Measurements from ENCODE around the gene SWI5.

SWI5 gene

GRCh38 chr9:128260340-128260739 lies 15.7 kb upstream of the SWI5 start:
- Histone ChIP-seq H3K4me3 (ENCODE audit: insufficient read depth, low read depth, low read length) (no peak overlapping the region), H3K36me3 (ENCODE audit: control insufficient read depth, insufficient read depth, low read length) (peaks cover 28% of the 10 kb centered on the region), H3K9me3 (ENCODE audit: control insufficient read depth, low read length) (no peaks in the 10 kb centered on the region), H3K27ac (ENCODE audit: insufficient read depth, low read depth, low read length, poor library complexity, severe bottlenecking) (no peak overlapping the region), H3K27me3 (ENCODE audit: control insufficient read depth, insufficient read depth, low read length, poor library complexity, severe bottlenecking) (no peaks in the 10 kb centered on the region), H3K4me1 (ENCODE audit: control insufficient read depth, insufficient read depth, low read length) (no peaks in the 10 kb centered on the region)
- WGBS, 2 experiments: 96% methylated on average over 17 of the region's 17 CpGs

GRCh38 chr9:128262687-128263086 lies 13.4 kb upstream of the SWI5 start:
- H3K27me3 ChIP-seq (ENCODE audit: control insufficient read depth, insufficient read depth, low read length, poor library complexity, severe bottlenecking): no peaks in the 10 kb centered on the region
- peaks cover 25% of the 10 kb centered on the region for H3K36me3 ChIP-seq (ENCODE audit: control insufficient read depth, insufficient read depth, low read length)
- H3K9me3 ChIP-seq (ENCODE audit: control insufficient read depth, low read length): no peaks in the 10 kb centered on the region
- no peaks in the 10 kb centered on the region for H3K4me1 ChIP-seq (ENCODE audit: control insufficient read depth, insufficient read depth, low read length)
- H3K4me3 ChIP-seq (ENCODE audit: insufficient read depth, low read depth, low read length): no peak overlapping the region
- WGBS, 2 experiments: 94 to 95% methylated on average over 4 of the region's 4 CpGs
- H3K27ac ChIP-seq (ENCODE audit: insufficient read depth, low read depth, low read length, poor library complexity, severe bottlenecking): no peak overlapping the region

GRCh38 chr9:128265348-128265847 lies 10.7 kb upstream of the SWI5 start:
- Histone ChIP-seq H3K27ac (ENCODE audit: insufficient read depth, low read depth, low read length, poor library complexity, severe bottlenecking) (no peak overlapping the region), H3K36me3 (ENCODE audit: control insufficient read depth, insufficient read depth, low read length) (peaks cover 20% of the 10 kb centered on the region), H3K4me3 (ENCODE audit: insufficient read depth, low read depth, low read length) (no peak overlapping the region), H3K27me3 (ENCODE audit: control insufficient read depth, insufficient read depth, low read length, poor library complexity, severe bottlenecking) (no peaks in the 10 kb centered on the region), H3K4me1 (ENCODE audit: control insufficient read depth, insufficient read depth, low read length) (no peaks in the 10 kb centered on the region), H3K9me3 (ENCODE audit: control insufficient read depth, low read length) (no peaks in the 10 kb centered on the region)
- WGBS, 2 experiments: 95 to 96% methylated on average over 10 of the region's 10 CpGs

- Histone ChIP-seq H3K4me1 (ENCODE audit: control insufficient read depth, insufficient read depth, low read length) (no peaks in the 10 kb centered on the region), H3K27ac (ENCODE audit: insufficient read depth, low read depth, low read length, poor library complexity, severe bottlenecking) (no peak overlapping the region), H3K36me3 (ENCODE audit: control insufficient read depth, insufficient read depth, low read length) (peaks cover 17% of the 10 kb centered on the region), H3K27me3 (ENCODE audit: control insufficient read depth, insufficient read depth, low read length, poor library complexity, severe bottlenecking) (no peaks in the 10 kb centered on the region), H3K4me3 (ENCODE audit: insufficient read depth, low read depth, low read length) (no peak overlapping the region), H3K9me3 (ENCODE audit: control insufficient read depth, low read length) (no peaks in the 10 kb centered on the region)
- 94 to 96% methylated on average over 15 of the region's 15 CpGs for WGBS, 2 experiments
Observed at GRCh38 chr9:128266868-128267590, 9.0 kb upstream of the SWI5 start.

- H3K9me3 ChIP-seq (ENCODE audit: control insufficient read depth, low read length): no peaks in the 10 kb centered on the region
- 90 to 91% methylated on average over 3 of the region's 3 CpGs for WGBS, 2 experiments
- H3K27me3 ChIP-seq (ENCODE audit: control insufficient read depth, insufficient read depth, low read length, poor library complexity, severe bottlenecking): no peaks in the 10 kb centered on the region
- H3K36me3 ChIP-seq (ENCODE audit: control insufficient read depth, insufficient read depth, low read length): peaks cover 13% of the 10 kb centered on the region
- no peak overlapping the region for H3K27ac ChIP-seq (ENCODE audit: insufficient read depth, low read depth, low read length, poor library complexity, severe bottlenecking)
- peaks cover 4% of the 10 kb centered on the region for H3K4me1 ChIP-seq (ENCODE audit: control insufficient read depth, insufficient read depth, low read length)
- H3K4me3 ChIP-seq (ENCODE audit: insufficient read depth, low read depth, low read length): no peak overlapping the region
Observed at GRCh38 chr9:128271112-128271511, 5.0 kb upstream of the SWI5 start.

- Histone ChIP-seq H3K4me3 (ENCODE audit: insufficient read depth, low read depth, low read length) (no peak overlapping the region), H3K36me3 (ENCODE audit: control insufficient read depth, insufficient read depth, low read length) (peaks cover 13% of the 10 kb centered on the region), H3K27ac (ENCODE audit: insufficient read depth, low read depth, low read length, poor library complexity, severe bottlenecking) (no peak overlapping the region), H3K4me1 (ENCODE audit: control insufficient read depth, insufficient read depth, low read length) (peaks cover 4% of the 10 kb centered on the region), H3K9me3 (ENCODE audit: control insufficient read depth, low read length) (no peaks in the 10 kb centered on the region), H3K27me3 (ENCODE audit: control insufficient read depth, insufficient read depth, low read length, poor library complexity, severe bottlenecking) (no peaks in the 10 kb centered on the region)
- WGBS, 2 experiments: 94 to 96% methylated on average over 5 of the region's 5 CpGs
Observed at GRCh38 chr9:128271512-128271911, 4.6 kb upstream of the SWI5 start.

- Histone ChIP-seq H3K27ac (ENCODE audit: insufficient read depth, low read depth, low read length, poor library complexity, severe bottlenecking) (no peak overlapping the region), H3K36me3 (ENCODE audit: control insufficient read depth, insufficient read depth, low read length) (peaks cover 13% of the 10 kb centered on the region), H3K9me3 (ENCODE audit: control insufficient read depth, low read length) (no peaks in the 10 kb centered on the region), H3K4me1 (ENCODE audit: control insufficient read depth, insufficient read depth, low read length) (peaks cover 7% of the 10 kb centered on the region), H3K27me3 (ENCODE audit: control insufficient read depth, insufficient read depth, low read length, poor library complexity, severe bottlenecking) (no peaks in the 10 kb centered on the region), H3K4me3 (ENCODE audit: insufficient read depth, low read depth, low read length) (no peak overlapping the region)
- WGBS, 2 experiments: 93 to 96% methylated on average over 8 of the region's 8 CpGs
Observed at GRCh38 chr9:128274245-128274644, 1.8 kb upstream of the SWI5 start.

GRCh38 chr9:128275198-128276007 lies 673 bp upstream of the SWI5 start, which contains the start of gene GOLGA2:
Gene GOLGA2 (minus strand): TSS chr9:128276007. CDS start chr9:128275976, 31 bp downstream.
- Histone ChIP-seq H3K4me3 (ENCODE audit: insufficient read depth, low read depth, low read length) (peak within 1 kb of the TSS; percentile 81), H3K36me3 (ENCODE audit: control insufficient read depth, insufficient read depth, low read length) (peaks cover 13% of the 10 kb centered on the region), H3K4me1 (ENCODE audit: control insufficient read depth, insufficient read depth, low read length) (peaks cover 7% of the 10 kb centered on the region), H3K9me3 (ENCODE audit: control insufficient read depth, low read length) (no peaks in the 10 kb centered on the region), H3K27ac (ENCODE audit: insufficient read depth, low read depth, low read length, poor library complexity, severe bottlenecking) (peak within 1 kb of the TSS; percentile 70), H3K27me3 (ENCODE audit: control insufficient read depth, insufficient read depth, low read length, poor library complexity, severe bottlenecking) (no peaks in the 10 kb centered on the region)
- WGBS, 2 experiments: 0 to 1% methylated on average over 57 of the region's 57 CpGs

GRCh38 chr9:128276574-128277270 lies 646 bp downstream of the SWI5 start:
- H3K36me3 ChIP-seq (ENCODE audit: control insufficient read depth, insufficient read depth, low read length): peaks cover 7% of the 10 kb centered on the region
- H3K9me3 ChIP-seq (ENCODE audit: control insufficient read depth, low read length): no peaks in the 10 kb centered on the region
- H3K4me1 ChIP-seq (ENCODE audit: control insufficient read depth, insufficient read depth, low read length): peaks cover 7% of the 10 kb centered on the region
- WGBS, 2 experiments: 10 to 11% methylated on average over 23 of the region's 23 CpGs
- H3K4me3 ChIP-seq (ENCODE audit: insufficient read depth, low read depth, low read length): peak overlapping the region; percentile 74
- H3K27ac ChIP-seq (ENCODE audit: insufficient read depth, low read depth, low read length, poor library complexity, severe bottlenecking): peak overlapping the region; percentile 45
- no peaks in the 10 kb centered on the region for H3K27me3 ChIP-seq (ENCODE audit: control insufficient read depth, insufficient read depth, low read length, poor library complexity, severe bottlenecking)

Data from ectodermal cell (in vitro differentiated cells).